A172 (cell line): ENCODE data around the gene ZCCHC3. TPM values are rescaled to one million over a fixed set of nuclear protein-coding genes. Genes with fewer than 3 reads are reported as not detected.

ENCODE experiments used
- DNase-seq: peaks from one replicate; pipeline ENCODE4 v3.0.0-alpha.2; 2015; ENCODE audit warnings: low spot score
- total RNA-seq: library from RNA; depleted of rRNA; stranded (reverse); fragments of >200 nt; shearing (Covaris generic); gene quantifications from 2 replicates; pipeline ENCODE4 v1.2.3, GENCODE V29; 2014

The ZCCHC3 gene
- total RNA-seq, 1 experiment from 2014 or later = 12.9 TPM

GRCh38 chr20:284172-284571 lies 13.2 kb upstream of the ZCCHC3 start:
- no peak for DNase-seq

DNA sequence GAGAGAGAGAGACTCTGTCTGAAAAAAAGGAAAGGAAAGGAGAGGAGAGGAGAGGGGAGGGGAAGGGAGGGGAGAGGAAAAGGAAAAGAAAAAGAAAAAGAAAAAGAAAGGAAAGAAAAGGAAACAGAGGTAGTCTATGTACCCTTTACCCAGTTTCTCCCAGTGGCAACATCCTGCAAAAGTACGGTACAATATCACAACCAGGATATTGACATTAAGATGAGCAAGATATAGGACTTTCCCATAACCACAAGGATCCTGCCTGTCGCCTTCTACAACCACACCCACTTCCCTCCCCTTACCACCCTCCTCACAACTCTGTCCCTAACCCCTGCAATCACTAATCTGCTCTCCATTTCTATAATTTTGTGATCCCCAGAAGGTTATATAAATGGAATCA lies 10.9 kb upstream of the ZCCHC3 start:
- DNase-seq = no peak

DNA sequence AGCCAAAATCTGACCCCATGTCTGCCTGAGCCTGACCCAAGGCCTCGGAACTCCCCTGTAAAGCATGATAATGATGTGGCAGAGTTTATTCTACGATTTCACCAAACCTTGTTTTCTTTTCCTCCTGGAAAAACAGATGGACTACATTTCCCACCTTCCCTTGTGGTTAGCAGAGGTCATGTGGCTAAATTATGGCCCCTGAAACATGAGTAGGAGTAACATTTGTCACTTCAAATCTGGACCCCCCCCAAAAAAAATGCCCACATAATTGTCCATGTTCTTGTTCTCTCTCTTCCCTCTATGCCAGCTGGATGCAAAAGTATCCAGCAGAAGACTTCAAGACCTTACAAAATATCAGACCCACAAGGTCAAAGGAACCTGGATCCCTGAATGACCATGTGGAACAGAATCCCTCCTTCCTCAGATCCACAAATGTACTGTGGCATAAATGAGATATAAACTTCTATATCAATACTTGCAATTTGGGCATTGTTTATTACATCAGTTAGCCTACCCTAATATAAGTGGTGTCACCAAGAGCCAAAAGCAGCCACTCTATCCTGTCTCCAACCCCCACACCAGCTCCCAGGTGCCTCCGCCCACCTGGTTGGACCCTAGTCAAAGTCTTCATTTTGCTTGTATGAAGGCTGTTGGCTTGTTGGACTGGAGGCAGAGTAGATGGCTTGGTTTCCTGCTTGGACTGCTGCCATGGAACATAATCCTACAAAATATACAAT lies 8.2 kb upstream of the ZCCHC3 start:
- no peak for DNase-seq

- DNase-seq = no peak
Observed at GRCh38 chr20:289693-290083, 7.7 kb upstream of the ZCCHC3 start.

GRCh38 chr20:290084-290831 lies 7.1 kb upstream of the ZCCHC3 start, which contains the start of gene C20orf96:
TSS of gene C20orf96 (minus strand) at chr20:290750. CDS start at chr20:290610, 140 bp downstream.
- DNase-seq = peak; percentile 94

GRCh38 chr20:294602-295001 lies 2.8 kb upstream of the ZCCHC3 start:
- no peak for DNase-seq

DNA sequence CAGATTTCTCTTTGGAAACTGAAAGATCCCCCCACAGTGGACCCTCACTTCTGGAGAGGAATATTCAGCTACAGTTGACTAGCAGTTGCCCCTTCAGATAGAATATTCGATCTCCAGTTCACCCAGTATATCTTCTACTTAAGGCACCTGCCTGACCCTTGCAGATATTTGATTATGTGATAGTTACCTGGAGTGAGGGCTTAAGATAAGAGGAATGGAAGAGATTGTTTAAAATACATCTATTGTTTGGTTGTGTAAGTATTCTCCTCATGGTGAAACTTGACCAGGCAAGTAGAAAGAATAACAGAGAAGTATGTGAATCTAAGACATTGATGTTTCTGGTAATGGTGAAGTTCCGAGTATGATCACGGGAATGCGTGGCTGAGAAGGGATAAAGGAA lies 1.6 kb upstream of the ZCCHC3 start:
- DNase-seq = no peak

- DNase-seq = peak; percentile 58
Observed at GRCh38 chr20:297925-298775, 780 bp downstream of the ZCCHC3 start.

GRCh38 chr20:298776-299391 lies 1.5 kb downstream of the ZCCHC3 start:
- DNase-seq = no peak

DNA sequence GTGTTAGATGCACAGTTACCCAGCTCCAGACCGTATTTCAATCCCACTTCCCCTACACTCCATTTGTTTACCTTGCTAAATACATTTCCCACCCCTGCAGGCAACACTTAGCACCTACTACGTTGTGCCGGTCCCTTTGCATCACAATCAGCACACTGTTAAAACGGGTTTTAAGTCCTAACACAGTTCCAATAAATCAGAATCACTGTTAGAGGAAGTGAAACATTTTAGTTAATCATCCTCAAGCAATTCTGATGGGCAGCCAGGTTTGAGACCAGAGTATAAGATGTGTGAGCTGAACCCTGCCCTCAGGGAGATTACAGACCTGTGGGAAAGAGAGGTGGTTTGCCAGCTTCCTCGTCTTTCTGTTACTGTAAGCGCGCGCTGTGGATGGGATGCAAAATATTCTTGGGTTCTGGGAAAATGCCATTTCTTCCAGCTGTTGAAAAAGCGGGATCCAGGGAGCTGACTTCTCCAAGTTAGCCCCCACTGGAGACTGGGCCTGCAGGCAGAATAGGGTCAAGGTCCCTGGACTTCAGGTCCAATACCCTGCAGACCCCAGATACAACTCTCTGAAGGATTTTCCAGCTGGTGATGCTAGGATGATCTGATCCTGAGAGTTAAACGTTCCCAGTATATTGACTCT lies 3.1 kb downstream of the ZCCHC3 start:
- no peak for DNase-seq

GRCh38 chr20:301886-302848 lies 4.8 kb downstream of the ZCCHC3 start:
- no peak for DNase-seq

DNA sequence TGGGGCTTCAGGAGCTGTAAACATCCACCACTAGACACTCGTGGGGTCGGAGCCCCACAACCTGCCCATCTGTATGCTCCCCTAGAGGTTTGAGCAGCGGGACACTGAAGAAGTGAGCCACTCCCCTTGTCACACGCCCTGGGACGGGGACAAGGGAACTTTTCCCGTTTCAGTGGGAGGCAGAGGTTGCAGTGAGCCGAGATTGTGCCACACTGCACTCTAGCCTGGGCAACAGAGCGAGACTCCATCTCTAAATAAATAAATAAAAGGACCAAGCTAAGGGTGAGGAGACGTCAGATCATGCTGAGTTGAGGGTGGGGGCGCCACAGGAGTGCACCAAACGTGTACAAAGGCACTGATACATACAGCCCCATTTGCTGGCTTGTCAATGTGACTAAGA lies 8.4 kb downstream of the ZCCHC3 start:
- no peak for DNase-seq

DNA sequence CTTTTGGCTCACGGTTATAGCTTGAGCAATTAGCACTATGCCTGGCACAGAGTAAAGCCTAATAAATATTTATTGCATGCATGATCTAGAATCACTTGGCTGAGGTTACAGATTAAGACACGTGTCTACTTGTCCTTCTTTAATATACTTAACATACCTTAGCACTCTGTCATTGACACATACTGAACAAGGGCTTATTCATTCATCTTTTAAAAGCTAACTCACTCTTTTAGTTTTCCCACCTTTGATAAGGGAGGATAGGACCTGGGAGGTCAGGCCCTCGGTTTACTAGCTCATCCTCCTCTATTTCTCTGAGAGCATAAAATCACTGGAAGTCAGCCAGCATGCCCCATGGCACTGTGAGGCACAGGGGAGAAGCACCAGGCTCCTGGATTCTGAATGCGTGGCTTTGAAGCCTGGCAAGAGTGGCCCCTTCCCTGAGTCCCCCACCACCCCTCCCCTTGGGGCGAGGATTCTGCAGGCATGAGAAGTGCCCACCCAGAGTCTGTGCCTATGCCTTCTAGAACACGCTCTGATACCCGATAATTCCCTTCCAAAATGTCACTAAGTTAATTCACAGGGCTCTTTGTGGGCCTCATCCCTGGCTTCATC lies 11.2 kb downstream of the ZCCHC3 start:
- no peak for DNase-seq

GRCh38 chr20:309306-309840 lies 12.0 kb downstream of the ZCCHC3 start:
- DNase-seq = no peak

DNA sequence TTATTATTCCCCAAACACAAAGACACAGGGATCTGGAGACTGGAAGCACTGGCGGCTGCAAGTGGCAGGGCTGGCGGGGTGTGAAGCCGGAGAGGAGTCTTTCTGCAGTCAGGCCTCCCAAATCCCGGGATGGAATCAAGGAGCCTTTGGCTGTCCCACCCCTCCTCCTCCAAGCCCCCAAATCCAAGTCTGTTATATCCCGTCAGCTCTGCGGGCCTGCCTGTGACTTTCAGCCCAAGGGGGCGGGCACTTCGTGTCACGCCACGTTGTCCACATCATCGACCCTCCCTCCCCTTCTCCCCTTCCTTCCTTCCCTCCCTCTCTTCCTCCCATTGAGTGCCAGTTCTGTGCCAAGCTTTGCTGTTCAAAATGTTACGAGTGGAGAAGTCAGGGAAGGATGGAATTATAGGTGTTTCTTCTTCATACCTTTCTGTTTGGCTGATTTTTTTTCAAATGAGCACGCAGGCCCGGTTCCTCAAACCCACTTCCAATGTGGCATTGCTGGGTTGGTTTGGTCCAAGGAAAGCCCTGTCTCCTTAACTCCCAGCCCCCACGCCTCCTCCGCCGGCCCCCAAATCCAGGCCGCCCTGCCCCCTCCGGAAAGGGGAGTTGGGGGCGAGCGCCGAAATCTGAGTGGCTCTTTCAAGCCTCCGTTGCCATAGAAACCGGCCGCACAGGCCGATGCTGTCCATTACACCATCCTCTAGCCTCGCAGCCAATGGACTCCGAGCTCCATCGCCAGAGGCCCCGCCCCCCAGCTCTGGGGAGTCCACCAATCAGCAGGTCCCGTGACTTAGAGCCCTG lies 12.7 kb downstream of the ZCCHC3 start:
- peak; percentile 98 for DNase-seq

DNA sequence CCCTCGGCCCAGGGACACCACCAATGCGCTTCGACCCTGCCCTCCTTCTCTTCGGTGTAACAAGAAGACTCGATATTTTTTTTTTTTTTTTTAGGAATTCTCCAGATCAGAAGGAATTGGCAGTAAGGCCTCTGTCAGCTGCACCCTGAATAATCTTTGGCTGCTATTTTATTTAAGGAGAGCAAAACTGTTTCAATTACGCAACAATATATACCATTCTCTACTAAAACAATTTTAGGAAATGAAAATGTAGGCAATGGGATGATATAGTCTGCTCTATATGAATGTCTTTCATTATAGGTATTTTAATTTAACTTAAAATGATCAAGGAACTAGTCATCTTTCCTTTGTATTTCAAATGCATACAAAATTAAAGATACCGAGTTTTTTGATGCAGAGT lies 13.3 kb downstream of the ZCCHC3 start:
- no peak for DNase-seq

GRCh38 chr20:311609-312008 lies 14.2 kb downstream of the ZCCHC3 start:
- no peak for DNase-seq

- DNase-seq = no peak
Observed at GRCh38 chr20:312067-312466, 14.7 kb downstream of the ZCCHC3 start.

- DNase-seq = no peak
Observed at GRCh38 chr20:312866-313265, 15.5 kb downstream of the ZCCHC3 start.
